ENCODE measurements around the gene MYL7.

DNA sequence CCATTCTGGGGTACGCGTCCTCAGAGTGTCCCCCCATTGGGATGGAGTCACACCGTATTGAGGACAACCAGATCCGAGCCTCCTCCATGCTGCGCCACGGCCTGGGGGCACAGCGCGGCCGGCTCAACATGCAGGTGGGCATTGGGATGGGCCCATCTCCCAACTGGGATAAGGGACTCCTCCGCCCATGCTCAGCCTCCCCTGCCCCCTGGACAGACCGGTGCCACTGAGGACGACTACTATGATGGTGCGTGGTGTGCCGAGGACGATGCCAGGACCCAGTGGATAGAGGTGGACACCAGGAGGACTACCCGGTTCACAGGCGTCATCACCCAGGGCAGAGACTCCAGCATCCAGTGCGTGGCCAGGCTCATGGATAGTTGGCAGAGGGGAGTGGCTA lies 31.1 kb downstream of the MYL7 start:
- TF ChIP-seq POLR2AphosphoS5 (IDR thresholded peaks at IDR 0.05), result no peak
- TF ChIP-seq, protein P1, sequence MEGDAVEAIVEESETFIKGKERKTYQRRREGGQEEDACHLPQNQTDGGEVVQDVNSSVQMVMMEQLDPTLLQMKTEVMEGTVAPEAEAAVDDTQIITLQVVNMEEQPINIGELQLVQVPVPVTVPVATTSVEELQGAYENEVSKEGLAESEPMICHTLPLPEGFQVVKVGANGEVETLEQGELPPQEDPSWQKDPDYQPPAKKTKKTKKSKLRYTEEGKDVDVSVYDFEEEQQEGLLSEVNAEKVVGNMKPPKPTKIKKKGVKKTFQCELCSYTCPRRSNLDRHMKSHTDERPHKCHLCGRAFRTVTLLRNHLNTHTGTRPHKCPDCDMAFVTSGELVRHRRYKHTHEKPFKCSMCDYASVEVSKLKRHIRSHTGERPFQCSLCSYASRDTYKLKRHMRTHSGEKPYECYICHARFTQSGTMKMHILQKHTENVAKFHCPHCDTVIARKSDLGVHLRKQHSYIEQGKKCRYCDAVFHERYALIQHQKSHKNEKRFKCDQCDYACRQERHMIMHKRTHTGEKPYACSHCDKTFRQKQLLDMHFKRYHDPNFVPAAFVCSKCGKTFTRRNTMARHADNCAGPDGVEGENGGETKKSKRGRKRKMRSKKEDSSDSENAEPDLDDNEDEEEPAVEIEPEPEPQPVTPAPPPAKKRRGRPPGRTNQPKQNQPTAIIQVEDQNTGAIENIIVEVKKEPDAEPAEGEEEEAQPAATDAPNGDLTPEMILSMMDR (IDR thresholded peaks at IDR 0.05), result no peak
- TF ChIP-seq POLR2A (IDR thresholded peaks at IDR 0.05), result no peak

Measured in gastroesophageal sphincter (tissue), 3 donors.